ENCODE results near the gene SAMD14. TPM values are rescaled to one million over a fixed set of nuclear protein-coding genes. Genes with fewer than 3 reads are reported as not detected.

The SAMD14 gene
- polyA plus RNA-seq, 6 donors from 2014 or later = 0.11 to 0.31 TPM; not detected in 4

- Mint-ChIP-seq H3K4me1 (peaks cover 34 to 44% (median 36%) of the 10 kb centered on the region in 3 donors), H3K4me3 (peak overlapping the region; percentile 63 to 91 (median 84)), H3K36me3 (no peaks in the 10 kb centered on the region), H3K9me3 (peaks cover 0 to 2% (median 0%) of the 10 kb centered on the region in 7 donors), H3K27ac (peak overlapping the region in 3 of 6 donors; percentile 32 to 91 (median 80)), H3K27me3 (peaks cover 5 to 14% (median 11%) of the 10 kb centered on the region in 3 donors)
- ATAC-seq (ENCODE audit: low read depth in 2 of 2) (peak; percentile 7 to 8), DNase-seq (no peak)
Measured at GRCh38 chr17:50129353-50129727, 620 bp downstream of the SAMD14 start.

GRCh38 chr17:50128441-50129352 is 1.3 kb downstream of the SAMD14 start:
- Mint-ChIP-seq H3K4me3 (peak overlapping the region; percentile 74 to 91 (median 84)), H3K4me1 (peaks cover 30 to 44% (median 34%) of the 10 kb centered on the region in 3 donors), H3K27me3 (peaks cover 5 to 14% (median 13%) of the 10 kb centered on the region in 3 donors), H3K27ac (peak overlapping the region in 5 of 6 donors; percentile 61 to 96 (median 80)), H3K36me3 (no peaks in the 10 kb centered on the region), H3K9me3 (peaks cover 0 to 2% (median 0%) of the 10 kb centered on the region in 7 donors)
- ATAC-seq (ENCODE audit: low read depth in 2 of 2) (no peak), DNase-seq (no peak)

- Mint-ChIP-seq H3K27me3 (peaks cover 5 to 22% (median 16%) of the 10 kb centered on the region in 3 donors), H3K9me3 (peaks cover 0 to 2% (median 0%) of the 10 kb centered on the region in 7 donors), H3K4me3 (peak overlapping the region in 3 of 8 donors; percentile 41 to 69 (median 53)), H3K4me1 (peaks cover 30 to 38% (median 34%) of the 10 kb centered on the region in 3 donors), H3K36me3 (no peaks in the 10 kb centered on the region), H3K27ac (peak overlapping the region in 2 of 6 donors; percentile 3 to 76)
- DNase-seq (no peak), ATAC-seq (ENCODE audit: low read depth in 2 of 2) (no peak)
Measured at GRCh38 chr17:50127697-50128361, 2.1 kb downstream of the SAMD14 start.

- Mint-ChIP-seq H3K27me3 (peaks cover 15 to 38% (median 36%) of the 10 kb centered on the region in 3 donors), H3K9me3 (peaks cover 0 to 2% (median 0%) of the 10 kb centered on the region in 7 donors), H3K27ac (no peak overlapping the region), H3K36me3 (no peaks in the 10 kb centered on the region), H3K4me1 (peaks cover 17 to 21% (median 17%) of the 10 kb centered on the region in 3 donors), H3K4me3 (peak overlapping the region in 1 of 8 donors; percentile 2)
- ATAC-seq (ENCODE audit: low read depth in 2 of 2) = no peak
- DNase-seq = no peak
Measured at GRCh38 chr17:50125420-50125997, 4.5 kb downstream of the SAMD14 start.

GRCh38 chr17:50123649-50124349 is 6.2 kb downstream of the SAMD14 start:
- no peak for DNase-seq
- Mint-ChIP-seq H3K27me3 (peaks cover 29 to 50% (median 46%) of the 10 kb centered on the region in 3 donors), H3K27ac (no peak overlapping the region), H3K36me3 (no peaks in the 10 kb centered on the region), H3K4me3 (no peak overlapping the region), H3K9me3 (peaks cover 0 to 2% (median 0%) of the 10 kb centered on the region in 7 donors), H3K4me1 (peaks cover 11 to 13% (median 12%) of the 10 kb centered on the region in 3 donors)
- ATAC-seq (ENCODE audit: low read depth in 2 of 2) = no peak

GRCh38 chr17:50122945-50123344 is 7.0 kb downstream of the SAMD14 start:
- DNase-seq (no peak), ATAC-seq (ENCODE audit: low read depth in 2 of 2) (no peak)
- H3K4me3 Mint-ChIP-seq = no peak overlapping the region
- H3K9me3 Mint-ChIP-seq = no peaks in the 10 kb centered on the region
- peaks cover 4 to 5% (median 5%) of the 10 kb centered on the region in 3 donors for H3K4me1 Mint-ChIP-seq
- H3K27me3 Mint-ChIP-seq = peaks cover 31 to 49% (median 42%) of the 10 kb centered on the region in 3 donors
- H3K36me3 Mint-ChIP-seq = no peaks in the 10 kb centered on the region
- H3K27ac Mint-ChIP-seq = peak overlapping the region in 1 of 6 donors; percentile 14

- no peaks in the 10 kb centered on the region for H3K9me3 Mint-ChIP-seq
- peaks cover 7 to 9% (median 8%) of the 10 kb centered on the region in 3 donors for H3K4me1 Mint-ChIP-seq
- H3K27me3 Mint-ChIP-seq = peaks cover 44 to 65% (median 61%) of the 10 kb centered on the region in 3 donors
- no peaks in the 10 kb centered on the region for H3K36me3 Mint-ChIP-seq
- no peak overlapping the region for H3K4me3 Mint-ChIP-seq
- no peak for ATAC-seq (ENCODE audit: low read depth in 2 of 2)
- no peak for DNase-seq
- no peak overlapping the region for H3K27ac Mint-ChIP-seq
Measured at GRCh38 chr17:50120475-50121253, 9.3 kb downstream of the SAMD14 start.

- Mint-ChIP-seq H3K27ac (no peak overlapping the region), H3K4me1 (peaks cover 13 to 16% (median 14%) of the 10 kb centered on the region in 3 donors), H3K27me3 (peaks cover 55 to 83% (median 79%) of the 10 kb centered on the region in 3 donors), H3K4me3 (no peak overlapping the region), H3K36me3 (no peaks in the 10 kb centered on the region), H3K9me3 (peaks cover 0 to 2% (median 0%) of the 10 kb centered on the region in 7 donors)
- ATAC-seq (ENCODE audit: low read depth in 2 of 2) (no peak), DNase-seq (no peak)
Measured at GRCh38 chr17:50118828-50119218, 11.1 kb downstream of the SAMD14 start.

GRCh38 chr17:50118076-50118827 is 11.7 kb downstream of the SAMD14 start:
- Mint-ChIP-seq H3K4me3 (peak overlapping the region in 2 of 8 donors; percentile 21 to 42), H3K4me1 (peaks cover 13 to 16% (median 14%) of the 10 kb centered on the region in 3 donors), H3K27me3 (peaks cover 55 to 89% (median 77%) of the 10 kb centered on the region in 3 donors), H3K27ac (peak overlapping the region in 1 of 6 donors; percentile 8), H3K36me3 (no peaks in the 10 kb centered on the region), H3K9me3 (peaks cover 0 to 2% (median 0%) of the 10 kb centered on the region in 7 donors)
- ATAC-seq (ENCODE audit: low read depth in 2 of 2) (no peak), DNase-seq (no peak)

- Mint-ChIP-seq H3K36me3 (no peaks in the 10 kb centered on the region), H3K27me3 (peaks cover 52 to 87% (median 69%) of the 10 kb centered on the region in 3 donors), H3K9me3 (peaks cover 0 to 2% (median 0%) of the 10 kb centered on the region in 7 donors), H3K27ac (no peak overlapping the region), H3K4me3 (peak overlapping the region; percentile 25 to 80 (median 76)), H3K4me1 (peaks cover 13 to 16% (median 14%) of the 10 kb centered on the region in 3 donors)
- ATAC-seq (ENCODE audit: low read depth in 2 of 2) (peak; percentile 93 to 94), DNase-seq (peak; percentile 62)
Measured at GRCh38 chr17:50117202-50118051, 12.5 kb downstream of the SAMD14 start.

- ATAC-seq (ENCODE audit: low read depth in 2 of 2) (no peak), DNase-seq (no peak)
- peaks cover 45 to 71% (median 59%) of the 10 kb centered on the region in 3 donors for H3K27me3 Mint-ChIP-seq
- H3K9me3 Mint-ChIP-seq = peaks cover 0 to 2% (median 0%) of the 10 kb centered on the region in 7 donors
- no peaks in the 10 kb centered on the region for H3K36me3 Mint-ChIP-seq
- peak overlapping the region in 1 of 8 donors; percentile 12 for H3K4me3 Mint-ChIP-seq
- no peak overlapping the region for H3K27ac Mint-ChIP-seq
- H3K4me1 Mint-ChIP-seq = peaks cover 13 to 16% (median 14%) of the 10 kb centered on the region in 3 donors
Measured at GRCh38 chr17:50115756-50116155, 14.2 kb downstream of the SAMD14 start.

All from naive B cell (primary cell).